Endothelial cell of umbilical vein (primary cell): Measurements from ENCODE around the gene BCAN. TPM values are rescaled to one million over a fixed set of nuclear protein-coding genes. Genes with fewer than 3 reads are reported as not detected.

Experiments used
- BruUV-seq: library from RNA; stranded (reverse); fragments of 400-500 nt; replicated peaks from 2 replicates; lab custom pipeline; 2021; lab: Mats Ljungman, UMichigan
- CTCF ChIA-PET: fragments of 300-600, 350-600 bp; sonication (Branson Sonifier 250); formaldehyde crosslinking; loops from one replicate; lab custom pipeline; 2021; ENCODE audit warnings: antibody characterized with exemption, inconsistent platforms; lab: Charles Lee
- POLR2A ChIA-PET: fragments of 300-600, 350-600 bp; sonication (Branson Sonifier 250); formaldehyde crosslinking; loops from one replicate; lab custom pipeline; 2021; ENCODE audit warnings: antibody characterized with exemption, inconsistent platforms; lab: Charles Lee
- DNase-seq: peaks from one replicate; pipeline ENCODE4 v3.0.0-alpha.2; 2011; ENCODE audit warnings: low read depth, low spot score
- FAIRE-seq: peaks from 2 replicates; lab custom pipeline; 2011; peaks lifted over from hg19 to GRCh38; lab: Jason Lieb, UNC
- H2AFZ ChIP-seq: 2 replicates; pipeline ENCODE4 v1.6.0; 2012; ENCODE audit warnings: low read depth, low read length, control low read depth, inconsistent platforms
- H3K27ac ChIP-seq: 2 replicates; pipeline ENCODE4 v1.5.1; 2011; ENCODE audit warnings: low read depth, mild to moderate bottlenecking, control low read depth, low read length, moderate library complexity; ENCODE audit not compliant: insufficient read depth
- H3K27me3 ChIP-seq, 2 experiments: 2 replicates each; pipeline versions ENCODE4 v1.6.0 to v1.6.1; 2011; ENCODE audit warnings: low read length in 2 of 2, mixed read lengths in 1 of 2; ENCODE audit not compliant: control insufficient read depth in 2 of 2, insufficient read depth in 2 of 2
- H3K36me3 ChIP-seq, 2 experiments: 2 replicates in 1 of 2; 3 replicates in 1 of 2; pipeline ENCODE4 v1.5.1; 2011; ENCODE audit warnings: low read length in 2 of 2, mild to moderate bottlenecking in 1 of 2, moderate library complexity in 1 of 2; ENCODE audit not compliant: control insufficient read depth in 2 of 2, insufficient read depth in 2 of 2; ENCODE audit errors: extremely low read depth in 1 of 2
- H3K4me1 ChIP-seq: 3 replicates; pipeline ENCODE4 v1.5.1; 2011; ENCODE audit warnings: mild to moderate bottlenecking, low read length; ENCODE audit not compliant: control insufficient read depth, insufficient read depth; ENCODE audit errors: extremely low read depth
- H3K4me2 ChIP-seq: 2 replicates; pipeline ENCODE4 v1.6.1; 2011; ENCODE audit warnings: low read length, control low read depth, mixed read lengths; ENCODE audit not compliant: insufficient read depth
- H3K4me3 ChIP-seq, 3 experiments: fragments of 200-600 bp in 1 of 3; sonication (generic), shearing (Covaris generic) in 1 of 3; replicated peaks in 1 of 3; 2 replicates each; pipeline ENCODE4 v1.5.1; 2011 to 2016; ENCODE audit warnings: control low read depth in 3 of 3, low read length in 3 of 3, mild to moderate bottlenecking in 2 of 3, inconsistent platforms in 1 of 3, low read depth in 1 of 3, moderate library complexity in 1 of 3; ENCODE audit not compliant: insufficient read depth in 1 of 3
- H3K79me2 ChIP-seq: 2 replicates; pipeline ENCODE4 v1.6.0; 2012; ENCODE audit warnings: low read length, inconsistent platforms; ENCODE audit not compliant: control insufficient read depth, insufficient read depth
- H3K9ac ChIP-seq: replicated peaks from 2 replicates; pipeline ENCODE3; 2011; ENCODE audit warnings: low read length, control low read depth; ENCODE audit not compliant: insufficient read depth; ENCODE audit errors: extremely low read depth
- H3K9me1 ChIP-seq: replicated peaks from 3 replicates; pipeline ENCODE4 v1.6.0; 2011; ENCODE audit warnings: mild to moderate bottlenecking, low read length; ENCODE audit not compliant: control insufficient read depth, insufficient read depth; ENCODE audit errors: extremely low read depth
- H3K9me3 ChIP-seq: replicated peaks from 2 replicates; pipeline ENCODE4 v1.5.1; 2012; ENCODE audit warnings: low read length, inconsistent platforms; ENCODE audit not compliant: control insufficient read depth, insufficient read depth
- H4K20me1 ChIP-seq: replicated peaks from 2 replicates; pipeline ENCODE3; 2011; ENCODE audit warnings: mild to moderate bottlenecking, low read length; ENCODE audit not compliant: control insufficient read depth, insufficient read depth; ENCODE audit errors: extremely low read depth
- CTCF ChIP-seq, 2 donors: IDR thresholded peaks; 1 replicate in 1 of 2; 2 replicates in 1 of 2; pipeline ENCODE4 v1.5.1; 2011; ENCODE audit warnings: low read length in 2 of 2, mild to moderate bottlenecking in 2 of 2, moderate library complexity in 2 of 2, control low read depth in 1 of 2, inconsistent platforms in 1 of 2, low read depth in 1 of 2; ENCODE audit not compliant: insufficient read depth in 1 of 2; ENCODE audit errors: extremely low read depth in 1 of 2
- EZH2 ChIP-seq: IDR thresholded peaks from 2 replicates; pipeline ENCODE4 v1.6.1; 2012; ENCODE audit warnings: borderline replicate concordance, low read depth, mild to moderate bottlenecking, moderate library complexity, low read length, inconsistent platforms; ENCODE audit not compliant: severe bottlenecking
- FOS ChIP-seq: IDR thresholded peaks from 2 replicates; pipeline ENCODE4 v1.6.1; 2011; ENCODE audit warnings: mild to moderate bottlenecking, low read length, moderate library complexity, borderline replicate concordance; ENCODE audit not compliant: insufficient read depth
- GATA2 ChIP-seq: IDR thresholded peaks from 2 replicates; pipeline ENCODE4 v1.7.0; 2011; ENCODE audit warnings: low read depth, mild to moderate bottlenecking, moderate library complexity, mixed read lengths, low read length; ENCODE audit not compliant: insufficient read length, insufficient read depth
- JUN ChIP-seq: IDR thresholded peaks from 2 replicates; pipeline ENCODE4 v1.6.1; 2011; ENCODE audit warnings: borderline replicate concordance, low read depth; ENCODE audit not compliant: insufficient read length, insufficient read depth
- MYC ChIP-seq: IDR thresholded peaks from one replicate; pipeline ENCODE4 v1.6.1; 2011; ENCODE audit warnings: mild to moderate bottlenecking, low read depth, low read length
- POLR2A ChIP-seq: IDR thresholded peaks from 2 replicates; pipeline ENCODE4 v1.6.1; 2012; ENCODE audit warnings: low read depth, mild to moderate bottlenecking, control low read depth, low read length
- POLR2AphosphoS5 ChIP-seq: IDR thresholded peaks from 2 replicates; pipeline ENCODE4 v1.6.1; 2012; ENCODE audit warnings: low read depth, mild to moderate bottlenecking, control low read depth, low read length, moderate library complexity; ENCODE audit not compliant: insufficient read depth
- dilution Hi-C: fragments of 300-500 bp; cut with MboI; formaldehyde crosslinking; loops from one replicate; pipeline ENCODE4 v1.15.0; 2019; ENCODE audit warnings: low sequenced_read_pairs; ENCODE audit not compliant: extremely low pct_ligation_motif_present
- intact Hi-C: fragments of 100-400 bp; cut with micrococcal nuclease; formaldehyde crosslinking; loops from one replicate; pipeline ENCODE4 v1.10.0; 2022
- polyA plus RNA-seq, 4 experiments: library from polyadenylated mRNA; depleted of rRNA in 3 of 4; stranded (reverse) in 3 of 4; unstranded in 1 of 4; fragments of >200 nt; gene quantifications; 2 replicates each; pipeline versions ENCODE4 v1.2.1 to v1.2.3, GENCODE V29; 2011 to 2012; ENCODE audit warnings: missing spikeins in 1 of 4
- total RNA-seq: library from RNA; stranded (reverse); gene quantifications from 2 replicates; pipeline ENCODE4 v1.2.3, GENCODE V29; 2021
- TF ChIP-seq, protein P1 (sequence below): IDR thresholded peaks from 2 replicates; pipeline ENCODE4 v1.6.1; 2011; ENCODE audit not compliant: insufficient read depth, insufficient read length

Gene BCAN
- total and polyA plus RNA-seq, 2 donors (not counting 3 experiments of a cell fraction or from before 2014, with no cell fraction given), result 0.15 TPM; not detected in 1

- dilution Hi-C loops (no loop called here), intact Hi-C loops (no loop called here)
- Histone ChIP-seq H3K9me3 (no peaks in the 10 kb centered on the region), H4K20me1 (no peaks in the 10 kb centered on the region), H3K9ac (no peak overlapping the region), H3K9me1 (no peaks in the 10 kb centered on the region), H3K4me2 (no peak overlapping the region), H3K27me3 (peaks cover 6 to 10% of the 10 kb centered on the region in 2 experiments), H3K4me3 (no peak overlapping the region), H3K27ac (no peak overlapping the region), H3K36me3 (no peaks in the 10 kb centered on the region), H2AFZ (no peak overlapping the region), H3K79me2 (no peaks in the 10 kb centered on the region), H3K4me1 (peaks cover 12% of the 10 kb centered on the region)
- ChIA-PET POLR2A (no interaction called here), CTCF (interaction anchor here (1.5 kb wide), 1 partner anchor 25 kb away, joined by 8 read pairs; no protein-coding TSS in a partner anchor)
- TF ChIP-seq FOS, result no peak
- TF ChIP-seq GATA2, result no peak
- TF ChIP-seq EZH2, result no peak
- TF ChIP-seq, protein P1, sequence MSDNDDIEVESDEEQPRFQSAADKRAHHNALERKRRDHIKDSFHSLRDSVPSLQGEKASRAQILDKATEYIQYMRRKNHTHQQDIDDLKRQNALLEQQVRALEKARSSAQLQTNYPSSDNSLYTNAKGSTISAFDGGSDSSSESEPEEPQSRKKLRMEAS, result no peak
- no peak for TF ChIP-seq JUN
- TF ChIP-seq POLR2AphosphoS5, result no peak
- TF ChIP-seq MYC, result no peak
- no peak for TF ChIP-seq POLR2A
- TF ChIP-seq CTCF (IDR thresholded peaks at IDR 0.05; ENCODE audit: extremely low read depth in 1 of 2, insufficient read depth in 1 of 2, low read depth in 1 of 2, low read length in 2 of 2), result no peak
- DNase-seq (no peak), FAIRE-seq (no peak)
- no TSS peak for BruUV-seq
Observed at GRCh38 chr1:156652992-156653355, 11.1 kb downstream of the BCAN start.
